Stimulated activated CD8-positive, alpha-beta memory T cell treated with anti-CD3 and anti-CD28 coated beads, Interleukin-12 subunit alpha, Interleukin-12 subunit beta, amount 100 ng/mL, for 1 hour (primary cell): ENCODE results near the gene ARL5A.

Experiments
- DNase-seq: peaks from one replicate; pipeline ENCODE4 v3.0.0-alpha.2; 2020; ENCODE audit warnings: low read depth

ARL5A gene

GRCh38 chr2:151766437-151767153 is 61.6 kb downstream of the ARL5A start:
- no peak for DNase-seq

GRCh38 chr2:151765760-151766410 is 62.3 kb downstream of the ARL5A start:
- no peak for DNase-seq

- DNase-seq = no peak
Observed at GRCh38 chr2:151762694-151763093, 65.5 kb downstream of the ARL5A start.

GRCh38 chr2:151761687-151762086 is 66.5 kb downstream of the ARL5A start:
- DNase-seq = no peak

- no peak for DNase-seq
Observed at GRCh38 chr2:151761193-151761592, 67.0 kb downstream of the ARL5A start.

GRCh38 chr2:151760139-151760650 is 68.0 kb downstream of the ARL5A start:
- no peak for DNase-seq

GRCh38 chr2:151758744-151759143 is 69.5 kb downstream of the ARL5A start:
- no peak for DNase-seq

GRCh38 chr2:151757861-151758260 is 70.4 kb downstream of the ARL5A start:
- no peak for DNase-seq

GRCh38 chr2:151756820-151757219 is 71.4 kb downstream of the ARL5A start:
- DNase-seq = no peak

GRCh38 chr2:151754253-151754897 is 73.8 kb downstream of the ARL5A start:
- no peak for DNase-seq

- DNase-seq = no peak
Observed at GRCh38 chr2:151753540-151753939, 74.7 kb downstream of the ARL5A start.
